Stomach (tissue), 4 donors: ENCODE results near the gene SLC24A3.

Experiments
- POLR2A ChIP-seq, 4 donors: fragments of 450-650 bp; IDR thresholded peaks; one replicate each; pipeline ENCODE4 v1.6.1; 2016; ENCODE audit warnings: antibody characterized with exemption in 4 of 4, control low read depth in 2 of 4, mild to moderate bottlenecking in 1 of 4, moderate library complexity in 1 of 4
- POLR2AphosphoS5 ChIP-seq, 3 donors: sonication (generic); formaldehyde crosslinking; IDR thresholded peaks; one replicate each; pipeline ENCODE4 v1.6.1; 2016; ENCODE audit warnings: antibody characterized with exemption in 3 of 3
- TF ChIP-seq, protein P1 (sequence below), 7 experiments: fragments of 450-650 bp in 4 of 7; fragments of 200-600 bp in 3 of 7; sonication (generic) in 3 of 7; IDR thresholded peaks; one replicate each; pipeline ENCODE4 v1.5.1; 2016 to 2019; ENCODE audit warnings: antibody characterized with exemption in 7 of 7, control low read depth in 2 of 7, mild to moderate bottlenecking in 1 of 7

DNA sequence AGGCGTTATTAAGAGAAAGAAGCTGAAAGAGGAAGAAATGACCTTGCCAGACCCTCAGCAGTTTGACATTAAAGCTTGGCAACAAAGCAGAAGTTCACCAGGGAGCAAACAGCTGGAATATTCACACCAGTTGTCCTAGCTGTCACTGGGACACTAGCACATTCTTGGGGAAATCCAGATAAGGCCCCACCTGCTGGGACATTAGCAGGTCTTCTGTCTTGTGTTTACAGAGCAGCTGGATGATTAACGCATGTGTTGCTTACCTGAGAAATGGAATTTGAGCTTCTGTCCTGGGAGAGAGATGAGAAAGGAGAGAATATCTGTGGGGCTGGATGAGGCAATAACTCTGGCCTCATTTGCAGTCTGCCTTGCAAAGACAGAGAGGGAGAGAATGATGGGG lies 408.0 kb downstream of the SLC24A3 start:
- TF ChIP-seq, protein P1, sequence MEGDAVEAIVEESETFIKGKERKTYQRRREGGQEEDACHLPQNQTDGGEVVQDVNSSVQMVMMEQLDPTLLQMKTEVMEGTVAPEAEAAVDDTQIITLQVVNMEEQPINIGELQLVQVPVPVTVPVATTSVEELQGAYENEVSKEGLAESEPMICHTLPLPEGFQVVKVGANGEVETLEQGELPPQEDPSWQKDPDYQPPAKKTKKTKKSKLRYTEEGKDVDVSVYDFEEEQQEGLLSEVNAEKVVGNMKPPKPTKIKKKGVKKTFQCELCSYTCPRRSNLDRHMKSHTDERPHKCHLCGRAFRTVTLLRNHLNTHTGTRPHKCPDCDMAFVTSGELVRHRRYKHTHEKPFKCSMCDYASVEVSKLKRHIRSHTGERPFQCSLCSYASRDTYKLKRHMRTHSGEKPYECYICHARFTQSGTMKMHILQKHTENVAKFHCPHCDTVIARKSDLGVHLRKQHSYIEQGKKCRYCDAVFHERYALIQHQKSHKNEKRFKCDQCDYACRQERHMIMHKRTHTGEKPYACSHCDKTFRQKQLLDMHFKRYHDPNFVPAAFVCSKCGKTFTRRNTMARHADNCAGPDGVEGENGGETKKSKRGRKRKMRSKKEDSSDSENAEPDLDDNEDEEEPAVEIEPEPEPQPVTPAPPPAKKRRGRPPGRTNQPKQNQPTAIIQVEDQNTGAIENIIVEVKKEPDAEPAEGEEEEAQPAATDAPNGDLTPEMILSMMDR (IDR thresholded peaks at IDR 0.05), result no peak
- no peak for TF ChIP-seq POLR2A (IDR thresholded peaks at IDR 0.05)
- TF ChIP-seq POLR2AphosphoS5 (IDR thresholded peaks at IDR 0.05), result no peak
